Suprapubic skin (tissue), 3 donors: Measurements from ENCODE around the gene BDP1.
"Not testable (repeated sequence)": the region's sequence is repeated elsewhere in the genome, so short reads cannot be mapped to it uniquely, and the experiment has no call there.

Experiments
- POLR2A ChIP-seq, 2 donors: fragments of 450-650 bp; IDR thresholded peaks; one replicate each; pipeline ENCODE4 v1.6.1; 2017; ENCODE audit warnings: antibody characterized with exemption in 2 of 2, mild to moderate bottlenecking in 2 of 2, moderate library complexity in 2 of 2
- TF ChIP-seq, protein P1 (sequence below), 2 donors: fragments of 200-600 bp in 1 of 2; fragments of 450-650 bp in 1 of 2; sonication (generic) in 1 of 2; IDR thresholded peaks; one replicate each; pipeline ENCODE4 v1.5.1; 2016 to 2019; ENCODE audit warnings: antibody characterized with exemption in 2 of 2, mild to moderate bottlenecking in 1 of 2, moderate library complexity in 1 of 2

DNA sequence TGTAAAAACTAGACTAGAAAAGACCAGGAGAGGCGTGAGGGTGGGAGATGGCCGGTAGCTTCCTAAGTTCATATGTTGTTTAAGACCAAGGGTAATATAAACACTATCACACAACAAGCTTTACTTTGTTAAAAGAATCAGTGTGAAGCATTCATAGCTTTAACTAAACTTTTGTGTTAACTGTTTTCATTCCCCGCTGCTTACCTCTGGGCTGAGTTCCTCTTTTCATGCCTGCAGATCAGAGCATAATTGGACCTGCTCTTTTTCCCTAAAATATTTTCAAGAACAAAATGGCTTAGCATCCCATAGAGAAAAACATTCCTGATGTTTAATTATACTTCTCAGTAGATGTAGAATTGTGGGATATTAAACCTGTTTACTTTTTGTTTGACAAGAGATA, 23.0 kb upstream of the BDP1 start:
- TF ChIP-seq, protein P1, sequence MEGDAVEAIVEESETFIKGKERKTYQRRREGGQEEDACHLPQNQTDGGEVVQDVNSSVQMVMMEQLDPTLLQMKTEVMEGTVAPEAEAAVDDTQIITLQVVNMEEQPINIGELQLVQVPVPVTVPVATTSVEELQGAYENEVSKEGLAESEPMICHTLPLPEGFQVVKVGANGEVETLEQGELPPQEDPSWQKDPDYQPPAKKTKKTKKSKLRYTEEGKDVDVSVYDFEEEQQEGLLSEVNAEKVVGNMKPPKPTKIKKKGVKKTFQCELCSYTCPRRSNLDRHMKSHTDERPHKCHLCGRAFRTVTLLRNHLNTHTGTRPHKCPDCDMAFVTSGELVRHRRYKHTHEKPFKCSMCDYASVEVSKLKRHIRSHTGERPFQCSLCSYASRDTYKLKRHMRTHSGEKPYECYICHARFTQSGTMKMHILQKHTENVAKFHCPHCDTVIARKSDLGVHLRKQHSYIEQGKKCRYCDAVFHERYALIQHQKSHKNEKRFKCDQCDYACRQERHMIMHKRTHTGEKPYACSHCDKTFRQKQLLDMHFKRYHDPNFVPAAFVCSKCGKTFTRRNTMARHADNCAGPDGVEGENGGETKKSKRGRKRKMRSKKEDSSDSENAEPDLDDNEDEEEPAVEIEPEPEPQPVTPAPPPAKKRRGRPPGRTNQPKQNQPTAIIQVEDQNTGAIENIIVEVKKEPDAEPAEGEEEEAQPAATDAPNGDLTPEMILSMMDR (IDR thresholded peaks at IDR 0.05), result not testable (repeated sequence)
- not testable (repeated sequence) for TF ChIP-seq POLR2A (IDR thresholded peaks at IDR 0.05)
